Naive B cell (primary cell): Measurements from ENCODE around the gene CADPS. TPM values are rescaled to one million over a fixed set of nuclear protein-coding genes. Genes with fewer than 3 reads are reported as not detected.

Source experiments
- ATAC-seq, 2 donors: fragments of 150-1000 bp; cut with Tn5 transposase; 2 replicates each; pipeline ENCODE4 v1.10.0; 2021; ENCODE audit warnings: low read depth in 2 of 2, mild to moderate bottlenecking in 2 of 2, moderate library complexity in 2 of 2
- DNase-seq: peaks from one replicate; pipeline ENCODE4 v3.0.0; 2022
- H3K27ac Mint-ChIP-seq, 6 donors: one replicate each; pipeline ENCODE4 v1.8.0; 2020 to 2022; ENCODE audit warnings: mild to moderate bottlenecking in 6 of 6, mixed read lengths in 6 of 6, moderate library complexity in 5 of 6, inconsistent platforms in 2 of 6
- H3K27me3 Mint-ChIP-seq, 3 donors: one replicate each; pipeline ENCODE4 v1.8.0; 2021 to 2022; ENCODE audit warnings: mixed read lengths in 3 of 3, mild to moderate bottlenecking in 1 of 3
- H3K36me3 Mint-ChIP-seq, 2 donors: one replicate each; pipeline ENCODE4 v1.8.0; 2020 to 2022; ENCODE audit warnings: mixed read lengths in 2 of 2, inconsistent platforms in 1 of 2, mild to moderate bottlenecking in 1 of 2
- H3K4me1 Mint-ChIP-seq, 3 donors: one replicate each; pipeline ENCODE4 v1.8.0; 2020 to 2022; ENCODE audit warnings: mixed read lengths in 3 of 3, inconsistent platforms in 1 of 3, mild to moderate bottlenecking in 1 of 3, moderate library complexity in 1 of 3
- H3K4me3 Mint-ChIP-seq, 8 donors: one replicate each; pipeline ENCODE4 v1.8.0; 2020 to 2022; ENCODE audit warnings: mild to moderate bottlenecking in 8 of 8, mixed read lengths in 8 of 8, moderate library complexity in 8 of 8, inconsistent platforms in 2 of 8
- H3K9me3 Mint-ChIP-seq, 7 donors: one replicate each; pipeline ENCODE4 v1.8.0; 2020 to 2022; ENCODE audit warnings: mixed read lengths in 7 of 7, mild to moderate bottlenecking in 5 of 7, inconsistent platforms in 2 of 7, moderate library complexity in 1 of 7
- polyA plus RNA-seq, 6 donors: library from polyadenylated mRNA; unstranded; fragments of 300-500 nt; fragmentation: Illumina TruSeq; gene quantifications; one replicate each; pipeline ENCODE4 v1.2.3, GENCODE V29; 2021; ENCODE audit warnings: low read depth in 6 of 6

CADPS gene
- polyA plus RNA-seq, 6 donors from 2014 or later, result not detected

GRCh38 chr3:62368705-62369475, 506.3 kb downstream of the CADPS start:
- ATAC-seq (no peak), DNase-seq (no peak)
- Mint-ChIP-seq H3K27me3 (peaks cover 54 to 85% (median 83%) of the 10 kb centered on the region in 3 donors), H3K9me3 (peaks cover 0 to 10% (median 6%) of the 10 kb centered on the region in 7 donors), H3K4me3 (peak overlapping the region in 1 of 8 donors; percentile 15), H3K36me3 (no peaks in the 10 kb centered on the region), H3K4me1 (peaks cover 0 to 16% (median 0%) of the 10 kb centered on the region in 3 donors), H3K27ac (no peak overlapping the region)

- Mint-ChIP-seq H3K27ac (no peak overlapping the region), H3K4me3 (no peak overlapping the region), H3K9me3 (peaks cover 0 to 10% (median 6%) of the 10 kb centered on the region in 7 donors), H3K4me1 (peaks cover 0 to 16% (median 0%) of the 10 kb centered on the region in 3 donors), H3K27me3 (peaks cover 54 to 80% (median 80%) of the 10 kb centered on the region in 3 donors), H3K36me3 (no peaks in the 10 kb centered on the region)
- no peak for DNase-seq
- no peak for ATAC-seq
These were observed 506.9 kb downstream of the CADPS start for GRCh38 chr3:62368290-62368704.

GRCh38 chr3:62367763-62368195, 507.4 kb downstream of the CADPS start:
- Mint-ChIP-seq H3K4me3 (no peak overlapping the region), H3K36me3 (no peaks in the 10 kb centered on the region), H3K27me3 (peaks cover 54 to 80% (median 77%) of the 10 kb centered on the region in 3 donors), H3K27ac (no peak overlapping the region), H3K9me3 (peaks cover 0 to 10% (median 6%) of the 10 kb centered on the region in 7 donors), H3K4me1 (peaks cover 0 to 16% (median 0%) of the 10 kb centered on the region in 3 donors)
- ATAC-seq (no peak), DNase-seq (no peak)

GRCh38 chr3:62366126-62366484, 509.1 kb downstream of the CADPS start:
- DNase-seq (no peak), ATAC-seq (no peak)
- H3K27me3 Mint-ChIP-seq, result peaks cover 48 to 66% (median 65%) of the 10 kb centered on the region in 3 donors
- H3K27ac Mint-ChIP-seq, result no peak overlapping the region
- H3K9me3 Mint-ChIP-seq, result peaks cover 0 to 12% (median 8%) of the 10 kb centered on the region in 7 donors
- no peak overlapping the region for H3K4me3 Mint-ChIP-seq
- no peaks in the 10 kb centered on the region for H3K36me3 Mint-ChIP-seq
- H3K4me1 Mint-ChIP-seq, result peaks cover 0 to 13% (median 0%) of the 10 kb centered on the region in 3 donors

GRCh38 chr3:62365391-62366125, 509.7 kb downstream of the CADPS start:
- peaks cover 0 to 8% (median 0%) of the 10 kb centered on the region in 3 donors for H3K4me1 Mint-ChIP-seq
- no peak overlapping the region for H3K4me3 Mint-ChIP-seq
- no peak for DNase-seq
- peaks cover 0 to 9% (median 5%) of the 10 kb centered on the region in 7 donors for H3K9me3 Mint-ChIP-seq
- no peak overlapping the region for H3K27ac Mint-ChIP-seq
- ATAC-seq, result no peak
- no peaks in the 10 kb centered on the region for H3K36me3 Mint-ChIP-seq
- H3K27me3 Mint-ChIP-seq, result peaks cover 44 to 60% (median 60%) of the 10 kb centered on the region in 3 donors

- Mint-ChIP-seq H3K27me3 (peaks cover 39 to 47% (median 46%) of the 10 kb centered on the region in 3 donors), H3K4me3 (no peak overlapping the region), H3K4me1 (peaks cover 0 to 7% (median 0%) of the 10 kb centered on the region in 3 donors), H3K27ac (no peak overlapping the region), H3K9me3 (peaks cover 0 to 9% (median 3%) of the 10 kb centered on the region in 7 donors), H3K36me3 (no peaks in the 10 kb centered on the region)
- no peak for ATAC-seq
- no peak for DNase-seq
These were observed 511.0 kb downstream of the CADPS start for GRCh38 chr3:62364191-62364590.

- Mint-ChIP-seq H3K4me1 (peaks cover 0 to 3% (median 0%) of the 10 kb centered on the region in 3 donors), H3K36me3 (no peaks in the 10 kb centered on the region), H3K27me3 (peaks cover 38 to 41% (median 38%) of the 10 kb centered on the region in 3 donors), H3K4me3 (no peak overlapping the region), H3K27ac (no peak overlapping the region), H3K9me3 (peaks cover 0 to 9% (median 3%) of the 10 kb centered on the region in 7 donors)
- DNase-seq (no peak), ATAC-seq (no peak)
These were observed 511.9 kb downstream of the CADPS start for GRCh38 chr3:62363275-62363674.

- ATAC-seq (no peak), DNase-seq (no peak)
- Mint-ChIP-seq H3K4me3 (no peak overlapping the region), H3K4me1 (no peaks in the 10 kb centered on the region), H3K36me3 (no peaks in the 10 kb centered on the region), H3K9me3 (peaks cover 0 to 9% (median 6%) of the 10 kb centered on the region in 7 donors), H3K27ac (no peak overlapping the region), H3K27me3 (peaks cover 24 to 26% (median 25%) of the 10 kb centered on the region in 3 donors)
These were observed 513.4 kb downstream of the CADPS start for GRCh38 chr3:62361824-62362223.

GRCh38 chr3:62361261-62361660, 514.0 kb downstream of the CADPS start:
- Mint-ChIP-seq H3K27ac (no peak overlapping the region), H3K36me3 (no peaks in the 10 kb centered on the region), H3K4me3 (no peak overlapping the region), H3K4me1 (no peaks in the 10 kb centered on the region), H3K27me3 (peaks cover 19 to 22% (median 21%) of the 10 kb centered on the region in 3 donors), H3K9me3 (peaks cover 0 to 9% (median 6%) of the 10 kb centered on the region in 7 donors)
- DNase-seq (no peak), ATAC-seq (no peak)

GRCh38 chr3:62359531-62359930, 515.7 kb downstream of the CADPS start:
- H3K4me1 Mint-ChIP-seq, result no peaks in the 10 kb centered on the region
- H3K36me3 Mint-ChIP-seq, result no peaks in the 10 kb centered on the region
- ATAC-seq (no peak), DNase-seq (no peak)
- peaks cover 0 to 6% (median 3%) of the 10 kb centered on the region in 7 donors for H3K9me3 Mint-ChIP-seq
- no peak overlapping the region for H3K4me3 Mint-ChIP-seq
- H3K27me3 Mint-ChIP-seq, result peaks cover 1 to 8% (median 5%) of the 10 kb centered on the region in 3 donors
- no peak overlapping the region for H3K27ac Mint-ChIP-seq

GRCh38 chr3:62356356-62356755, 518.9 kb downstream of the CADPS start:
- Mint-ChIP-seq H3K36me3 (no peaks in the 10 kb centered on the region), H3K9me3 (peaks cover 0 to 8% (median 0%) of the 10 kb centered on the region in 7 donors), H3K4me1 (no peaks in the 10 kb centered on the region), H3K4me3 (no peak overlapping the region), H3K27me3 (peaks cover 3 to 5% (median 4%) of the 10 kb centered on the region in 3 donors), H3K27ac (no peak overlapping the region)
- DNase-seq, result no peak
- ATAC-seq, result no peak

GRCh38 chr3:62355703-62356102, 519.5 kb downstream of the CADPS start:
- DNase-seq (no peak), ATAC-seq (no peak)
- Mint-ChIP-seq H3K4me1 (no peaks in the 10 kb centered on the region), H3K9me3 (peaks cover 0 to 10% (median 0%) of the 10 kb centered on the region in 7 donors), H3K27ac (no peak overlapping the region), H3K4me3 (no peak overlapping the region), H3K36me3 (no peaks in the 10 kb centered on the region), H3K27me3 (peaks cover 4 to 11% (median 5%) of the 10 kb centered on the region in 3 donors)
